HepG2 (cell line): ENCODE results near the gene CADPS2. TPM values are rescaled to one million over a fixed set of nuclear protein-coding genes. Genes with fewer than 3 reads are reported as not detected.

Experiments used
- ATAC-seq: fragments of 200-7000 bp; cut with Tn5 transposase; 3 replicates; pipeline ENCODE4 v1.9.1; 2020; ENCODE audit warnings: mild to moderate bottlenecking, moderate library complexity
- BruUV-seq: library from RNA; stranded (reverse); fragments of 400-500 nt; replicated peaks from 2 replicates; lab custom pipeline; 2021; lab: Mats Ljungman, UMichigan
- CTCF ChIA-PET: fragments of 300-600 bp; formaldehyde crosslinking; extraction: SDS; loops from one replicate; lab custom pipeline; 2021; ENCODE audit warnings: low total read pairs, inconsistent platforms, low intra/inter-chr PET ratio; lab: Yijun Ruan, JAX
- POLR2A ChIA-PET: fragments of 350-600 bp; sonication (Branson Sonifier 250); formaldehyde crosslinking; loops from one replicate; lab custom pipeline; 2020; ENCODE audit warnings: antibody characterized with exemption, inconsistent platforms; lab: Yijun Ruan, JAX
- DNase-seq: peaks from one replicate; pipeline ENCODE4 v3.0.0-alpha.2; 2015; ENCODE audit warnings: low spot score
- FAIRE-seq: peaks from 3 replicates; lab custom pipeline; 2011; peaks lifted over from hg19 to GRCh38; lab: Jason Lieb, UNC
- H2AFZ ChIP-seq: one replicate; pipeline ENCODE4 v1.6.1; 2011; ENCODE audit warnings: low read length, inconsistent platforms
- H3K27ac ChIP-seq: fragments of 300-600 bp; 3 replicates; pipeline ENCODE4 v1.8.0; 2011; ENCODE audit warnings: mixed run types, mild to moderate bottlenecking, mixed read lengths, low read length, inconsistent platforms; ENCODE audit not compliant: insufficient read depth; ENCODE audit errors: extremely low read length
- H3K27me3 ChIP-seq, 2 experiments: fragments of 200-600 bp in 1 of 2; 2 replicates in 1 of 2; 3 replicates in 1 of 2; pipeline versions ENCODE4 v1.6.0 to v1.8.0; 2011; ENCODE audit warnings: low read length in 2 of 2, mild to moderate bottlenecking in 2 of 2, moderate library complexity in 2 of 2, inconsistent platforms in 1 of 2; ENCODE audit not compliant: insufficient read depth in 2 of 2, control insufficient read depth in 1 of 2
- H3K36me3 ChIP-seq, 2 experiments: fragments of 200-600 bp in 1 of 2; replicated peaks in 1 of 2; 2 replicates in 1 of 2; 3 replicates in 1 of 2; pipeline versions ENCODE4 v1.5.1 to v1.8.0; 2011; ENCODE audit warnings: low read length in 2 of 2, inconsistent platforms in 1 of 2; ENCODE audit not compliant: insufficient read depth in 2 of 2, control insufficient read depth in 1 of 2
- H3K4me1 ChIP-seq: 2 replicates; pipeline ENCODE4 v1.5.1; 2012; ENCODE audit warnings: low read length, inconsistent platforms; ENCODE audit not compliant: insufficient read depth
- H3K4me2 ChIP-seq: 2 replicates; pipeline ENCODE4 v1.6.0; 2011; ENCODE audit warnings: low read depth, low read length, inconsistent platforms
- H3K4me3 ChIP-seq, 3 experiments: fragments of 200-600 bp in 1 of 3; sonication (generic), shearing (Covaris generic) in 1 of 3; replicated peaks in 1 of 3; 2 replicates each; pipeline ENCODE4 v1.5.1; 2011 to 2016; ENCODE audit warnings: low read length in 3 of 3, inconsistent platforms in 2 of 3, low read depth in 2 of 3, mild to moderate bottlenecking in 2 of 3, control low read depth in 1 of 3, mixed read lengths in 1 of 3; ENCODE audit not compliant: insufficient read depth in 1 of 3
- H3K79me2 ChIP-seq: one replicate; pipeline ENCODE4 v1.6.1; 2011; ENCODE audit warnings: low read length, inconsistent platforms; ENCODE audit not compliant: insufficient read depth
- H3K9ac ChIP-seq: 2 replicates; pipeline ENCODE4 v1.6.0; 2011; ENCODE audit warnings: mild to moderate bottlenecking, low read depth, low read length, inconsistent platforms; ENCODE audit not compliant: insufficient read depth
- H3K9me3 ChIP-seq: 2 replicates; pipeline ENCODE4 v1.5.1; 2012; ENCODE audit warnings: mild to moderate bottlenecking, low read length
- H4K20me1 ChIP-seq: 2 replicates; pipeline ENCODE4 v1.6.0; 2011; ENCODE audit warnings: inconsistent platforms, mild to moderate bottlenecking, low read length, moderate library complexity; ENCODE audit not compliant: insufficient read depth
- HNRNPK ChIP-seq: fragments of 200-400 bp; formaldehyde crosslinking; IDR thresholded peaks from 2 replicates; pipeline ENCODE4 v1.6.1; 2018; ENCODE audit warnings: low read length, low read depth, moderate library complexity, mild to moderate bottlenecking; ENCODE audit not compliant: poor library complexity, severe bottlenecking
- NR2F6 ChIP-seq, 2 experiments: IDR thresholded peaks; 2 replicates each; pipeline ENCODE4 v1.6.1; 2016; ENCODE audit warnings: antibody characterized with exemption in 1 of 2, mild to moderate bottlenecking in 1 of 2
- RCOR2 ChIP-seq: IDR thresholded peaks from 2 replicates; pipeline ENCODE4 v1.6.1; 2016; ENCODE audit warnings: missing biosample characterization, missing genetic modification reagents
- ZNF572 ChIP-seq: sonication (generic); formaldehyde crosslinking; IDR thresholded peaks from 2 replicates; pipeline ENCODE4 v1.5.1; 2020; ENCODE audit warnings: mild to moderate bottlenecking, missing genetic modification reagents
- WGBS: methylation state at CpG from one replicate; pipeline ENCODE4 v1.1.6; 2017; ENCODE audit warnings: low lambda C conversion rate; 5-methylcytosine and 5-hydroxymethylcytosine counted together
- in situ Hi-C: cut with HindIII; loops from 2 replicates; pipeline ENCODE4 v1.10.0; 2017; ENCODE audit warnings: low pct_unique_long_range_greater_than_20kb; ENCODE audit not compliant: extremely low pct_ligation_motif_present
- intact Hi-C: fragments of 100-400 bp; cut with micrococcal nuclease; formaldehyde crosslinking; loops from one replicate; pipeline ENCODE4 v1.10.0; 2022; ENCODE audit not compliant: unreplicated experiment
- polyA plus RNA-seq, 8 experiments: library from polyadenylated mRNA; depleted of rRNA in 3 of 8; stranded (reverse) in 7 of 8; unstranded in 1 of 8; fragments of >200 nt; fragmentation: Illumina TruSeq in 4 of 8; extraction: Trizol in 4 of 8; gene quantifications; 2 replicates each; pipeline versions ENCODE4 v1.2.1 to v1.2.3, GENCODE V29; 2011 to 2016; ENCODE audit warnings: low read depth in 4 of 8, missing spikeins in 1 of 8, mixed read lengths in 1 of 8; ENCODE audit not compliant: insufficient read depth in 1 of 8
- total RNA-seq, 5 experiments: library from RNA; depleted of rRNA; stranded (reverse); fragments of >200 nt; fragmentation: Illumina TruSeq; extraction: Trizol; gene quantifications; 2 replicates each; pipeline ENCODE4 v1.2.3, GENCODE V29; 2016; ENCODE audit warnings: low read depth in 1 of 5

The CADPS2 gene
- total and polyA plus RNA-seq, 2 of the 13 experiments (the other 11 are each of a cell fraction or from before 2014, with no cell fraction given) = 17.6 to 43.8 TPM

DNA sequence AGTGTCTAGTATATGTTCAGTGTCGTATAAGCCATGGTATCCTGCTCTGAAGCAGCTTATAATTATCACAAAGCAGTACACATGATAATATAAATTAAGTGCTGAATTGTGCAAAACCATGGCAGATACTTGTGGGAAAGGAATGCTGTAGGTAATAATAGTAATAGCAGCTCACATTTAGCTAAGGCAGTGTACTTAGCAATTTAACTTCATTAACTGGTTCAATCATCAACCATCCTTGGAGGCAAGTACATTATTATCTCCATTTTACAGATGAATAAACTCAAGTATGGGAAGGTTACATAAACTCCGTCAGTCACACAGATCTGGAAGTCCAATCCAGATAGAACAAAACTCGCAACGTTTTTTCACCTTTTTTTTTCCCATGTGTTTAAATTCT, 161.9 kb downstream of the CADPS2 start:
- H3K4me2 ChIP-seq = no peak overlapping the region
- in situ Hi-C loops = no loop called here
- H3K4me1 ChIP-seq = no peaks in the 10 kb centered on the region
- H3K4me3 ChIP-seq = no peak overlapping the region
- TF ChIP-seq NR2F6 (IDR thresholded peaks at IDR 0.05) = no peak
- no peak for TF ChIP-seq NR2F6 (CRISPR knock-in tag; IDR thresholded peaks at IDR 0.05)
- no peak for TF ChIP-seq RCOR2 (CRISPR knock-in tag)
- H3K9ac ChIP-seq = no peak overlapping the region
- ATAC-seq (no peak), FAIRE-seq (no peak), DNase-seq (no peak)
- POLR2A ChIA-PET = no interaction called here
- no peaks in the 10 kb centered on the region for H3K9me3 ChIP-seq
- intact Hi-C loops = no loop called here
- no peak overlapping the region for H2AFZ ChIP-seq
- H4K20me1 ChIP-seq = no peaks in the 10 kb centered on the region
- CTCF ChIA-PET = no interaction called here
- H3K27me3 ChIP-seq = no peaks in the 10 kb centered on the region
- peaks cover 3% of the 10 kb centered on the region for H3K79me2 ChIP-seq
- no TSS peak for BruUV-seq
- H3K27ac ChIP-seq = no peak overlapping the region
- no peaks in the 10 kb centered on the region for H3K36me3 ChIP-seq
- 99% methylated on average over 4 of the region's 4 CpGs for WGBS

- ATAC-seq = no peak
- intact Hi-C loops (no loop called here), in situ Hi-C loops (no loop called here)
- whole genome bisulfite sequencing = 89% methylated on average over 4 of the region's 4 CpGs
- Histone ChIP-seq H3K4me3 (no peak overlapping the region), H3K36me3 (no peaks in the 10 kb centered on the region), H3K27ac (no peak overlapping the region), H3K27me3 (no peaks in the 10 kb centered on the region), H3K4me1 (no peaks in the 10 kb centered on the region), H3K4me2 (no peak overlapping the region), H2AFZ (no peak overlapping the region), H4K20me1 (no peaks in the 10 kb centered on the region), H3K9me3 (no peaks in the 10 kb centered on the region), H3K79me2 (no peaks in the 10 kb centered on the region), H3K9ac (no peak overlapping the region)
- FAIRE-seq = no peak
- TF ChIP-seq HNRNPK (peak; percentile 23), ZNF572 (CRISPR knock-in tag) (no peak)
- DNase-seq = no peak
- BruUV-seq = no TSS peak
- ChIA-PET CTCF (no interaction called here), POLR2A (no interaction called here)
Measured at GRCh38 chr7:122719010-122719578, 167.2 kb downstream of the CADPS2 start.
